Activated CD8-positive, alpha-beta memory T cell treated with anti-CD3 and anti-CD28 coated beads, Interleukin-2, amount 10 ng/mL, durations not matched to agents 7 days and 5 days (primary cell): ENCODE measurements around the gene TNIP1. TPM values are rescaled to one million over a fixed set of nuclear protein-coding genes. Genes with fewer than 3 reads are reported as not detected.
A peak's percentile ranks its signal among the peaks of the same experiment; 100 is the strongest.

Experiments
- ATAC-seq: fragments of 150-1000 bp; cut with Tn5 transposase; one replicate; pipeline ENCODE4 v1.10.0; 2021; ENCODE audit warnings: moderate library complexity
- CTCF ChIA-PET: fragments of 350-600 bp; sonication (Branson Sonifier 250); formaldehyde crosslinking; loops from one replicate; lab custom pipeline; 2021; ENCODE audit warnings: antibody characterized with exemption; lab: Charles Lee
- DNase-seq: peaks from one replicate; pipeline ENCODE4 v3.0.0-alpha.2; 2020
- H3K27ac Mint-ChIP-seq: one replicate; pipeline ENCODE4 v1.8.0; 2021; ENCODE audit warnings: mild to moderate bottlenecking, mixed read lengths
- H3K27me3 Mint-ChIP-seq: one replicate; pipeline ENCODE4 v1.8.0; 2021; ENCODE audit warnings: mixed read lengths
- H3K36me3 Mint-ChIP-seq: one replicate; pipeline ENCODE4 v1.8.0; 2021; ENCODE audit warnings: mild to moderate bottlenecking, mixed read lengths
- H3K4me1 Mint-ChIP-seq: one replicate; pipeline ENCODE4 v1.8.0; 2021; ENCODE audit warnings: mixed read lengths
- H3K4me3 Mint-ChIP-seq: one replicate; pipeline ENCODE4 v1.8.0; 2021; ENCODE audit warnings: mild to moderate bottlenecking, moderate library complexity, mixed read lengths
- H3K9me3 Mint-ChIP-seq: one replicate; pipeline ENCODE4 v1.8.0; 2022; ENCODE audit warnings: low read depth, mixed read lengths
- total RNA-seq, 2 experiments: library from RNA; stranded (reverse); gene quantifications; one replicate each; pipeline ENCODE4 v1.2.3, GENCODE V29; 2021

Gene TNIP1
- total RNA-seq, 2 experiments from 2014 or later, result 136 to 201 TPM

DNA sequence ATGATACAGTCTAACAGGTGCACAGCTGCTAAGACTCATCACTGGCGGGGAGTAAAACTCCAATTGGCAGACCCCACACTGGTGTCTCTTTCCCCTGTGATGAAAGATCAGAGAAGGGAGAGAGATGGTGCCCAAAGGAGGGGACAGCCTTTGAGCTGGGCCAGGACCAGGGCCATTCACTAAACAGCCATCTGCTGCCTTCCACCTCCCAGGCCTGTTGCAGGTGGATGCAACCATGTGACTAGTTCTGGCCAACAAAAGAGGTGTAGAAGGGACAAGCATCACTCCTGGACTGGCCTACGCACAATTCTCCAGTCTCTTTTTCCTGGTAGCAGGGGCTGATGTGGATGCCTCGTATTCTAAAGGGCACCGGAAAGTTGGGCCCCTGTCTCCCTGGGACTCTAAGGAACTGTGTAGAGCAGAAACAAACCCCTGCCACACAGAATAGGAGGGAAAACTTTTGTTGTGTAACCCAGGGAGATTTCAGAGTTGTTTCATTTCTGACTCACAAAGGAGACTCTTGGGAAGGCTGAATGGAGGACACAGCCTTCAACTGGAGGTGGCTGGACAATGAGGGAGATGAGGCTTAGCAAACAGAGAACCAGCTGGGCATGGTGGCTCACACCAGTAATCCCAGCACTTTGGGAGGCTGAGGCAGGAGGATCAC, 26.9 kb downstream of the TNIP1 start:
- DNase-seq, result no peak
- ATAC-seq, result no peak
- Mint-ChIP-seq H3K4me1 (peaks cover 16% of the 10 kb centered on the region), H3K27ac (no peak overlapping the region), H3K27me3 (no peaks in the 10 kb centered on the region), H3K9me3 (no peaks in the 10 kb centered on the region), H3K4me3 (no peak overlapping the region), H3K36me3 (peaks cover 22% of the 10 kb centered on the region)
- CTCF ChIA-PET, result interaction anchor here (1.0 to 7.3 kb wide), 4 partner anchors 61 to 113 kb away, joined by 4 to 182 read pairs (median 47); no protein-coding TSS in a partner anchor

DNA sequence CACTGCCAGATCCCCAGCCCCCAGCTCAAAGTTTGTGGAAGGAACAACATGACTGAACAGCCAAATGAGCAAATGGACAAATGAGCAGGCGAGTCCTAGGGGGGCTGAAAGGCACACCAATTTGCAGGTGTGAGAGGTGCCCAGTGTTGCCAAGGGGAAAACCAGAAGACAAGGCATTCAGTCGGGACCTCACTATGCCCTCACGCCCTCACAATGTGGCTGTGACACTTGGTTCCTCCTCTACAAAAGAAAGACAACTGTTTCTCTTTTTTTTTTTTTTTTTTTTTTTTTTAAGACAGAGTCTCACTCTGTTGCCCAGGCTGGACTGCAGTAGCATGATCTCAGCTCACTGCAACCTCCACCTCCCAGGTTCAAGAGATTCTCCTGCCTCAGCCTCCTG, 28.0 kb downstream of the TNIP1 start:
- DNase-seq, result no peak
- Mint-ChIP-seq H3K36me3 (peaks cover 20% of the 10 kb centered on the region), H3K4me1 (peaks cover 14% of the 10 kb centered on the region), H3K27ac (no peak overlapping the region), H3K4me3 (no peak overlapping the region), H3K9me3 (no peaks in the 10 kb centered on the region), H3K27me3 (no peaks in the 10 kb centered on the region)
- CTCF ChIA-PET, result interaction anchor here (0.6 to 7.3 kb wide), 21 partner anchors 10 to 263 kb away, joined by 3 to 182 read pairs (median 8); partner anchors contain the start of genes ANXA6 and TNIP1
- no peak for ATAC-seq

DNA sequence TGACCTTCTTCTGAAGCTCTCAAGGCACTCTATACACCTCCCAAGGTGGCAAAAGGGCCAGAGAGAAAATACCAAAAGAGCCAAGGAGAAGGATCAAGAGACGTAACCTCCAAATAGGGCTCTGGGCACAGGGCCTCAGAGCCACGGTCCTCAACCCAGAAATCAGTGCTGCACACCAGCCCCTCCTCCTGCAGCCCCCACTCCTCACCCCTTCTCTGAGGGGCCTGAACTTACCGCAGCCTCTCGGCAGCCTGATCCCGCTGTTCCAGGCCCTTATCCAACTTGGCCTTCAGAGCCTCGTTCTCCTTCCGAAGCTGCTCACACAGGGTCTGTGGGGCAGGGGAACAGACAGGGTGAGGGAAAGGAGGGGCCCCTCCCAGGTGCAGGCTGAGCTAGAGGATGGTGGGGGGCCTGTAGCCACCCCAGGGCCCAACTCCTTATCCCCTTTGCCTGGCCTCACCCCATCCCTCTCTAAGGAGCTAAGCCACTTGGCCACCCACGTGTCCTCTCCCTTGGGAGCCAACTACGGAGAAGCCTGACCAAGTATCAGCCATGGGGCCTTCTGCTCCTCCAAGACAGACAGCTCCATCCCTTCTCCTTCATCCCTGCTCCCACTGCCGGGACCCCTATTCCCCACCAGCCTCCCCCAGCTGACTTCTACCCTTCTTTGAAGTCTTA, 28.8 kb downstream of the TNIP1 start:
- Mint-ChIP-seq H3K36me3 (peaks cover 22% of the 10 kb centered on the region), H3K27ac (peak overlapping the region; percentile 9), H3K9me3 (no peaks in the 10 kb centered on the region), H3K4me1 (peaks cover 14% of the 10 kb centered on the region), H3K4me3 (no peak overlapping the region), H3K27me3 (no peaks in the 10 kb centered on the region)
- CTCF ChIA-PET, result interaction anchor here (0.6 to 7.3 kb wide), 38 partner anchors 11 to 651 kb away, joined by 3 to 182 read pairs (median 5); partner anchors contain the start of genes ANXA6, GM2A and TNIP1
- no peak for DNase-seq
- ATAC-seq, result peak; percentile 37

DNA sequence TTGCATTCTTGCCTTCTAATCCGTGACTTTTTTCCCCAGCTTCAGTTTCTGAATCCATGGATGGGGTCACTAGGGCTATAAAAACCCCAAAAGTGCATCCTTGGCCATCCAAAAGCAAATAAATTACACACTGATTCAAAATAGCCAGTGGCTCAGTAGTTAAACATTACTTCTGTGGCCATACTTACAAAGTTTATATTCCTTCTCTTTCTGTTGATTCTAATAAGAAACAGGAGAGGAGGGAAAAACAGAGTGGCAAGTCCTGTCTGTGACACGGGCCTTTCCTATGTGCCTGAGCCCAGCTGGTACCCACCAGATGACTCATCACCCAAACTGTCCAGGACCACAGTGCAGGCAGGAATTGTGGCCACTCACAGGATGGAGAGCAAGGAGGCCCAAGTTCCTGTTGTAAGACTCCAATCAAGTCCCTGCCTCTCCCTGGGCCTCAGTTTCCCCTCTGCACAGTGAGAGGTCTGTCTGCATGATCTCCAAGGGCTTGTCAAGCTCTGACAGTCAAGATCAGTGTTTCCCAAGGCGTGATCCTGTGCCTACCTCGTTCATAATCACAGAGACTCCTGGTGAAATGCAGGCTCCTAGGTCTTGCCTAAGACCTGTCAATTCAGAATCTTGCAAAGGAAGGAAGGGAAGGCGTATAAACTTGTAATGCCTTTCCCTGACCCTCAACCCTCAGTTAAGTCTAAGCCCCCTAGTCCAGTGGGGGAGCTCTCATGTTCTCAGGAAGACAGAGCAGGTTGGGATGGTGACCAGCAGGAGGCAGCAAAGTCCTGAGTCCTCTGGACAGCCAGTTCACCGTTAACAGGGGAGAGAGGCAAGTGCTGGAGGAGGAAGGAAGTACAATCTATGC, 29.5 kb downstream of the TNIP1 start:
- H3K9me3 Mint-ChIP-seq, result no peaks in the 10 kb centered on the region
- DNase-seq (peak; percentile 85), ATAC-seq (peak; percentile 89)
- H3K27ac Mint-ChIP-seq, result peak overlapping the region; percentile 9
- H3K4me1 Mint-ChIP-seq, result peaks cover 14% of the 10 kb centered on the region
- peaks cover 21% of the 10 kb centered on the region for H3K36me3 Mint-ChIP-seq
- H3K27me3 Mint-ChIP-seq, result no peaks in the 10 kb centered on the region
- CTCF ChIA-PET, result interaction anchor here (0.6 to 7.3 kb wide), 37 partner anchors 10 to 650 kb away, joined by 3 to 182 read pairs (median 5); partner anchors contain the start of genes ANXA6, GM2A and TNIP1
- no peak overlapping the region for H3K4me3 Mint-ChIP-seq

DNA sequence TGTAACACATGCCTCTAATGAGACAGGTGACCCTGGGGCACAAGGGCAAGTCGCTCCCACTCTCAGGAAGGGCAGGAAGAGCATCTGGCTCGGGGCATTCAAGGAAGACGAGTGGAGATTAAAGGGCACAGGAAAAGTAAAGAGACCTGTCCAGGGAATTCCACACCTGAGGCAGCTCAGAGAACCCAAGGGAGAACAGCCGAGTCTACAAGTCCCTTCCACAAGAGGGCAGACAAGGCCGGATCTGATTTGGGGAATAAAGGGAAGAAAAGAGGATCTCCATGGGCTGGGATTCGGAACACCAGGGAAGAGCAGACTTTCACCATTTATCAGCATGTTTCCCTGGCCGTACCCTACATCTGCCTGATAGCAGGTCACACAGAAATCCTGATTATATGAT, 32.3 kb downstream of the TNIP1 start:
- H3K9me3 Mint-ChIP-seq, result no peaks in the 10 kb centered on the region
- H3K27ac Mint-ChIP-seq, result no peak overlapping the region
- peaks cover 14% of the 10 kb centered on the region for H3K4me1 Mint-ChIP-seq
- peaks cover 32% of the 10 kb centered on the region for H3K36me3 Mint-ChIP-seq
- CTCF ChIA-PET, result interaction anchor here (0.8 to 7.3 kb wide), 24 partner anchors 10 to 488 kb away, joined by 3 to 182 read pairs (median 4); partner anchors contain the start of genes ANXA6 and TNIP1
- DNase-seq (no peak), ATAC-seq (no peak)
- H3K27me3 Mint-ChIP-seq, result no peaks in the 10 kb centered on the region
- H3K4me3 Mint-ChIP-seq, result no peak overlapping the region

DNA sequence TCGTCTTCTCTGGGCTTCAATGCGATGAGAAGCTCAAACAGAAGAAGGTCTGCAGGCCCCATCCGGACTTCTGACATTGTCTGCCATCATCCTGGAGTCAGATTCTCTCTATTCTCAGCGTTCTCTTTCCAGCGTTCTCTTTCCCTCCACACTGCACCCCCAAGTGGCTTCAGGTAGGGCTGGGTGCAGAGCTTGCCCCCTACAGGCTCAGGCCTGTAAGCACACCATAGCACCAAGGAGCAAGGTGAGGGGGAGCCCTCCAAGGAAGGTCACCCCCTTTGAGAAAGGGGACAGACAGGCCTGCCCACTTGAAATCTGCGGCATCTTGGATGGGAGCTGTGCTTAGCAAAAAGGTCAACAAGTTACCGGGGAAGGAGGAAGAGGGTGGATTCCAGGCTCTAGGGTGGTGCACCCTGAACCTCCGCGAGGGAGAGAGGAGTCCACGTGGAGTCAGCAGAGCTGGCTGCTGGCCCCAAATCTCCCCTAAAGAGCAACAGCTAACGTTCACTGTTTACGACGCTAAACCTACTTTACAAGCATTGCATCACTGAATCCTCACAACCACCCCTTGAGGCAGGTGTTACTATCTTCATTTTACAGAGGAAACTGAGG, 32.9 kb downstream of the TNIP1 start:
- ATAC-seq, result peak; percentile 61
- Mint-ChIP-seq H3K4me3 (no peak overlapping the region), H3K36me3 (peaks cover 35% of the 10 kb centered on the region)

DNA sequence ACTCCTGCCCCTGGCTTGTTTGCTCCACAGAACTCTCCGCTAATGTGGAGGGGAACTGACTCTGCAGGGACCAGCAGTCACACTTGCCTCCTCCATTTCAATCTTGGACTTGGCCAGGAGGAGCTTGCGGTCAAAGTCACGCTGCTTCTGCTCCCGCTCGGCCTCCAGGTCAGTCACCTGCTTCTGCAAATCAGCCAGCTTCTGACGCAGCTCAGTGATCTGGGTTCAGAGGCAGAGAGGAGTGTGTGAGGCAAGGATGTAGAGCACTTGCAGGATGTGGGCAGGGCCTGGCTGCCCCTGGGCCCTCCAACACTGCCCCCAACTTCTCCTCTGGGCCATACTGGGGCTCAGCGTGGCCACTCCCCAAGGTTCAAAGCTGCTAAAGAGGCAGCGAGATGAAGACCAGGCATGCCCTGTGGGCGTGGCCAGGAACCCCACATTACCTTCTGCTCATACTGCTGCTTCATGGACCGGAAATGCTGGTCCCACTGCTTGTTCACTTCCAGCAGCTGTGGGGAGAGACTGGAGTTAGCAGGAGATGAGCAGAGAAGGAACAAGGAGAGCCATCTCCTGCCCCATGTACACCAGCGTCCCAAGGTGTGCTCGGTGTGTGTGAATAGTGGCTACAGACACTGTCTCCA, 38.3 kb downstream of the TNIP1 start:
- H3K4me3 Mint-ChIP-seq, result no peak overlapping the region

More for the DNA sequence above, 32.9 kb downstream of the TNIP1 start:
- CTCF ChIA-PET, result interaction anchor here (0.9 to 7.3 kb wide), 20 partner anchors 10 to 487 kb away, joined by 3 to 182 read pairs (median 5); partner anchors contain the start of genes ANXA6 and TNIP1
- Mint-ChIP-seq H3K4me1 (peaks cover 15% of the 10 kb centered on the region), H3K9me3 (no peaks in the 10 kb centered on the region), H3K27me3 (no peaks in the 10 kb centered on the region), H3K27ac (no peak overlapping the region)
- DNase-seq, result peak; percentile 51

DNA sequence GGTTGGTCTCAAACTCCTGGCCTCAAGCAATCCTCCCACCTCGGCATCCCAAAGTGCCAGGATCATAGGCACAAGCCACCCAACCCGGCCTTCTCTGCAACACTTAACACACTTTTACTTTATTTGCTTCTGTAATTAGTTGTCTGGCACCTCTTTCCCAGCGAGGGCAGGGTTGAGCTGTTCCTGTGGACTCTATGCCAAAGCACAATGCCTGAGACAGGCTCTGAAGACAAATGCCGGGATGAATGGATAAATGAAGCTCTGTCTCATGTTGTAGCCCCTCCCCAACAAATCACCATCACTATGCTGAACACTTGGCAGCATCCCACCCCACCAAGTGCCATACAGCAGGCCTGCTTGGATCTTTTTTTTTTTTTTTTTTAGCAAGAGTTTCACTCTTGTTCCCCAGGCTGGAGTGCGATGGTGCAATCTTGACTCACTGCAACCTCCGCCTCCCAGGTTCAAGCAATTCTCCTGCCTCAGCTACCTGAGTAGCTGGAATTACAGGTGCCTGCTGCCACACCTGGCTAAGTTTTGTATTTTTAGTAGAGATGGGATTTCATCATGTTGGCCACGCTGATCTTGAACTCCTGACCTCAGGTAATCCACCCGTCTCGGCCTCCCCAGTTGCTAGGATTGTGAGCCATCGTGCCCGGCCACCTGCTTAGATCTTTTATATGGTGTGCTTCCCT, 39.1 kb downstream of the TNIP1 start:
- Mint-ChIP-seq H3K27ac (no peak overlapping the region), H3K9me3 (no peaks in the 10 kb centered on the region), H3K36me3 (peaks cover 44% of the 10 kb centered on the region), H3K27me3 (no peaks in the 10 kb centered on the region), H3K4me1 (peaks cover 5% of the 10 kb centered on the region), H3K4me3 (no peak overlapping the region)
- DNase-seq (no peak), ATAC-seq (no peak)
- CTCF ChIA-PET, result interaction anchor here (0.9 to 3.9 kb wide), 3 partner anchors 10 to 123 kb away, joined by 3 to 19 read pairs (median 4); no protein-coding TSS in a partner anchor

More for the DNA sequence above, 38.3 kb downstream of the TNIP1 start:
- H3K36me3 Mint-ChIP-seq, result peaks cover 44% of the 10 kb centered on the region
- no peaks in the 10 kb centered on the region for H3K9me3 Mint-ChIP-seq
- H3K4me1 Mint-ChIP-seq, result peaks cover 5% of the 10 kb centered on the region
- no peak for ATAC-seq
- H3K27ac Mint-ChIP-seq, result no peak overlapping the region
- CTCF ChIA-PET, result interaction anchor here (0.9 to 3.9 kb wide), 4 partner anchors 9 to 122 kb away, joined by 3 to 19 read pairs (median 4); no protein-coding TSS in a partner anchor
- no peak for DNase-seq
- no peaks in the 10 kb centered on the region for H3K27me3 Mint-ChIP-seq

DNA sequence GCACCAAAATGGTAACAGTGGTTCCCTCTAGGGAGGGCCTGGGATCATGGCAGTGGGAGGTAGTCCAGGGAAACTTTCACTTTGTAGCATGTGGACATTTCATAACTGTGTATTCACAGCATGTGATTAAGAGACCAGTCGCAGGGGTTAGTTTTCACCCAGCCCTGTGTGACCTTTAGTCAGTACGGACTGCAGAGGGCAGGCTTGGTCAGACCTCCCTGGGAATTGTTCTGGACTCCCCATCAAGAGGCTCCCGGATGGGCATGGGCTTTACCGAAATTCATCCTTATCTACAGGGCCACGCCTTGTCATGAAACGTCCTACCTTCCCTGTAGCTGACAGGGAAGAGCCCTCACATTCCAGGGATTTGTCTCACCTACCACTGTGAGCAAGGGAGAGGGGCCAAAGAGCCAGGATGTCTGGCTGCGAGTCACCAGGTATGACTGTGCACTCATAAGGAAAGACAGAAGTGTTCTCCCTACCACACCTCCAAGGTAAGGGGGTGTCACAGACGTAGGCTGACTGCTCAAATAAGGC, 40.6 kb downstream of the TNIP1 start:
- H3K4me1 Mint-ChIP-seq, result peaks cover 5% of the 10 kb centered on the region
- no peaks in the 10 kb centered on the region for H3K9me3 Mint-ChIP-seq
- ATAC-seq (no peak), DNase-seq (no peak)
- H3K27me3 Mint-ChIP-seq, result no peaks in the 10 kb centered on the region
- H3K27ac Mint-ChIP-seq, result no peak overlapping the region
- no peak overlapping the region for H3K4me3 Mint-ChIP-seq
- CTCF ChIA-PET, result interaction anchor here (1.8 to 3.9 kb wide), 2 partner anchors 11 to 16 kb away, joined by 4 to 19 read pairs; no protein-coding TSS in a partner anchor
- H3K36me3 Mint-ChIP-seq, result peaks cover 39% of the 10 kb centered on the region

DNA sequence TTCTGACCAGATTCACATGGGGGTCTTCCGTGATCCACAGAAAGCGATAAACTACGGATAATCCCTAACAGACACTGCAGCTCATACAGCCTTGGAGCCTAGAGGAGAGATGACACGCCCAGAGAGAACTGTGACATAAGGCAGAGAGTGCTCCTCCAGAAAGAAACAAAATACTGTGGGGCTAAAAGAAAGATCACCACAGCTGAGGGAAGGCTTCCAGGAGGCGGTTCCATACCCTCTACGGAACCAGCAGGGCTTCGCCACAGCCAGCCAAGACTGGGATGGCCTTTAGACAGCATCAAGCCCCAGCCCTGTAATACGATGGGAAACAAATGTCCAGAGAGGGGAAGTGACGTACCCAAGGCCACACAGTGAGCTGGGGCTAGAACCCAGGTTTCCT, 41.2 kb downstream of the TNIP1 start:
- CTCF ChIA-PET, result interaction anchor here (0.6 to 3.9 kb wide), 3 partner anchors 12 to 494 kb away, joined by 4 to 19 read pairs (median 5); no protein-coding TSS in a partner anchor
- no peak overlapping the region for H3K4me3 Mint-ChIP-seq

DNA sequence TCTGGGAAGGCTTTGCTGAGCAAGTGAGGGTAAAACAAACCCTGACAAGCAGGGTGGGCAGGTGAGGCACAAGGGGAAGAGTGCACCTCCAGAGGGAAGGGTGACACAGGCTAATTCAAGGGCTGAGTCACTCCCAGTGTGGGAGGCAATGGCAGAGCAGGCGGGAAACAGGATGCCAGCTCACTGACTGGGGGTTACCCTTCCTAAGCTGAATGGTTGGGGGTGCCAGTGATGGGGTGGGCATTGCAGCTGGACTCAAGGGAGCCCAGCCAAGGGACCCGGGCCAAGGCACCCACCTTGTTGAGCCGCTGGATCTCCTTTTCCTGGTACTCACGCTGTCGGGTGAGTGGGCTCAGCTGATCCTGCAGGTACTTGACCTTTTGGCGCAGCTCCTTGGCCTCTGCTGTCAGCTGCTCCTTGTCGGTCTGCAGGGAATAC, 42.0 kb downstream of the TNIP1 start:
- H3K27ac Mint-ChIP-seq, result no peak overlapping the region

More for the DNA sequence above, 41.2 kb downstream of the TNIP1 start:
- DNase-seq (no peak), ATAC-seq (no peak)
- Mint-ChIP-seq H3K27me3 (no peaks in the 10 kb centered on the region), H3K36me3 (peaks cover 39% of the 10 kb centered on the region), H3K9me3 (no peaks in the 10 kb centered on the region), H3K4me1 (peaks cover 5% of the 10 kb centered on the region), H3K27ac (no peak overlapping the region)

More for the DNA sequence above, 42.0 kb downstream of the TNIP1 start:
- DNase-seq (no peak), ATAC-seq (no peak)
- no peaks in the 10 kb centered on the region for H3K9me3 Mint-ChIP-seq
- peaks cover 5% of the 10 kb centered on the region for H3K4me1 Mint-ChIP-seq
- H3K36me3 Mint-ChIP-seq, result peaks cover 44% of the 10 kb centered on the region
- no peak overlapping the region for H3K4me3 Mint-ChIP-seq
- CTCF ChIA-PET, result interaction anchor here (1.6 to 1.8 kb wide), 2 partner anchors 10 to 15 kb away, joined by 3 to 4 read pairs; no protein-coding TSS in a partner anchor
- H3K27me3 Mint-ChIP-seq, result no peaks in the 10 kb centered on the region
